SK-N-MC (cell line): ENCODE data around the gene PSTPIP2.

Experiments used
- EZH2 ChIP-seq: fragments of 200-600 bp; sonication (generic); IDR thresholded peaks from one replicate; pipeline ENCODE4 v1.6.1; 2017; ENCODE audit warnings: antibody characterized with exemption
- FOXP2 ChIP-seq: optimal IDR thresholded peaks from 2 replicates; pipeline ENCODE3; 2011; ENCODE audit warnings: mild to moderate bottlenecking, moderate library complexity; ENCODE audit not compliant: insufficient read depth; ENCODE audit errors: extremely low read length, control extremely low read depth
- POLR2AphosphoS5 ChIP-seq: IDR thresholded peaks from 2 replicates; pipeline ENCODE4 v1.6.1; 2012; ENCODE audit warnings: mild to moderate bottlenecking, low read depth, low read length, borderline replicate concordance

GRCh38 chr18:45954070-45954934, 117.8 kb downstream of the PSTPIP2 start:
- TF ChIP-seq POLR2AphosphoS5: no peak
- TF ChIP-seq EZH2: no peak
- no peak for TF ChIP-seq FOXP2
